ENCODE measurements around the gene TREM1.
"Not testable (repeated sequence)": the region's sequence is repeated elsewhere in the genome, so short reads cannot be mapped to it uniquely, and the experiment has no call there.

Gene TREM1

DNA sequence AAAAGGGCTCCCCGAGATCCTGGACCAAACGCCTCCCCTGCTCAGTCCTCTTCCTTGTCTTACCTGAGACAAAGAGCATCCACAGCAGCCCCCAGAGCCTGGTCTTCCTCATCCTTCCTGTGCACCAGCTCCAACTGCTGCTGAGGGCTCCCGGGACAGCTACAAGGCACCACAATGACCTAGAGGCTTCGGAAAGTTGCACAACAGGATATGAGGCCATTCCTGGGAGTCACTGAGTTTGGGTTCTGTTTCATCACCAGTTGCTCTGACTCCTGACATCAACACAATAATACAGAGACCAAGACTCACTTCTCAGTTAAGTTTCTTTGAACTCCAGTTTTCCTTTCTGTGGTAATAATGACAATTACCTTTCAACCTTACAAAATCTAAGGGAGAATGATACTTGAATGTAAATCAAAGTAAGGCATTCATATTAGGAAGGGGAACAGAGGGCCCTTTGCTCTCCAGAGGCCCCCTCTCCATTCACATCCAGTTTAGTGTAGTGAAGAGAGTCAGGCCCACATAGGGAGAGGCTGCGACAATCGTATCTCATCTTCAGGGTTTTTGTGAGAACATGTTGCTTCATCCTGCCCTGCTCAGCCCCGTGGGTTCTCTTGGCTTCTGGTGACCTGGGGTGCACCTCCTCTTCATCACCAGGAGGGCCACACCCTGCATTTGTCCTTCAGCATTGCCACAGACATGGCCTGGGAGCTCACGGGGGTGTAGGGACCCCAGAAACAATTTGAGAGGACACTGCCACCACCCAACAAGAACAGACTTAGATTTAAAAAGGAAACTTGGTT is at the start of gene TREM1:
Gene TREM1, minus strand, starts transcription at position 139 of the 803 bp plus-strand sequence. Its CDS starts 27 bp downstream, at position 112.
- DNase-seq: no peak

DNA sequence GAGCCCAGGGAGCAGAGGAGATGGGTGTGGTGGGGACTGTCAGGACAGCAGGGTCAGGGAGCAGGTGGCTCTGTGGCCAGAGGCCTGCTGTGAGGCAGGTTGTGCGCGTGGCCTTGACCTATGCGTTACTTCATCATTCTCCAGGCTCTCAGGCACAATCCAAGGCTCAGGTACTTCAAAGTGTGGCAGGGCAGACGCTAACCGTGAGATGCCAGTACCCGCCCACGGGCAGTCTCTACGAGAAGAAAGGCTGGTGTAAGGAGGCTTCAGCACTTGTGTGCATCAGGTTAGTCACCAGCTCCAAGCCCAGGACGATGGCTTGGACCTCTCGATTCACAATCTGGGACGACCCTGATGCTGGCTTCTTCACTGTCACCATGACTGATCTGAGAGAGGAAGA is 49.5 kb upstream of the TREM1 start:
- DNase-seq: peak; percentile 55

DNA sequence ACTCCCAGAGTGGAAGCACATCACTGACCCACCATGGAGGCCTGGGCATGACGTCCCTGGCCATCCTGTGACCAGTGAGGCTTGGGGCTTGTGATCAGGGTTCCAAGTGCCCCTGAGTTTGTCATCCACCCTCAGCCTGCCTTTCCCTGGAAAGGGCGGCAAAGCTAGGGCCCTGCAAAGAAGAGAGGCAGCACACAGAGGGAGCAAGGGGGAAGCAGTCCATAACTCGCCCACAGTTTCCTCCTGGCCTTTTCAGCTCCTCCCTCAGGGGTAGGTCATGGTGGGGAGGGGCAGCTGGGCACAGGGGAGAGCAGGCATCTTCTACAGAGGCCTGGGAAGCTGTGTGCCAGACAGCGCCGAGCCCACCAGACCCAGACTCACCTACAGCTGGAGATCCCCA is 48.8 kb upstream of the TREM1 start, which contains the start of gene NCR2:
Gene NCR2, plus strand, starts transcription at position 313 of the 400 bp plus-strand sequence. CDS start 269 bp downstream, outside the sequence.
- DNase-seq: no peak

DNA sequence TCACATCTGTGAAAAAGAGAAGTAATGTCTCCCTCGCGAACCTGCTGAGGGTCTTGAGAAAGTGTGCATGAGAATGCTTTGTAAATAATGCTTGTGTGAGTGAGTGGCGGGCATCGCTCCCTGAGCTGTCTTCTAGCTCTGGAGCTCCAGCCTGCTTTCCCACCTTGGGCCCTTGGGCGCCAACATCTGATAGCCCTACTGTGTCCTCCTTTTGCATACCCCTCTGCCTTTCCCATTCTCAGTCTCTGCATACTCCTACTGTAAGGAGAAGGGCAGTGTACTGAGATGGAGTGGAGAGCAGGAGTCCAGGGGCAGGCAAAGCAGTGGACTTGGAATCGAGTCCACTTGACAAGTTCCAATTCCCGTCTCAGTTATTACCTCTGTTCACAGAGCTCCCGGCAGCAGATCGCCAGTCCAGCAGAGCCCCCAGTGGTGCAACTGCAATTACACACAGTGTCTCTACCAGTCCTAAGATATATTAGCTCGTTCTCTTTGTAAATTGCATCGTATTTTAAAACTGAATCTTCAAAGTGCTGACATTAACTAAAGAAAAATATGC is 48.1 kb upstream of the TREM1 start:
- peak; percentile 21 for DNase-seq

DNA sequence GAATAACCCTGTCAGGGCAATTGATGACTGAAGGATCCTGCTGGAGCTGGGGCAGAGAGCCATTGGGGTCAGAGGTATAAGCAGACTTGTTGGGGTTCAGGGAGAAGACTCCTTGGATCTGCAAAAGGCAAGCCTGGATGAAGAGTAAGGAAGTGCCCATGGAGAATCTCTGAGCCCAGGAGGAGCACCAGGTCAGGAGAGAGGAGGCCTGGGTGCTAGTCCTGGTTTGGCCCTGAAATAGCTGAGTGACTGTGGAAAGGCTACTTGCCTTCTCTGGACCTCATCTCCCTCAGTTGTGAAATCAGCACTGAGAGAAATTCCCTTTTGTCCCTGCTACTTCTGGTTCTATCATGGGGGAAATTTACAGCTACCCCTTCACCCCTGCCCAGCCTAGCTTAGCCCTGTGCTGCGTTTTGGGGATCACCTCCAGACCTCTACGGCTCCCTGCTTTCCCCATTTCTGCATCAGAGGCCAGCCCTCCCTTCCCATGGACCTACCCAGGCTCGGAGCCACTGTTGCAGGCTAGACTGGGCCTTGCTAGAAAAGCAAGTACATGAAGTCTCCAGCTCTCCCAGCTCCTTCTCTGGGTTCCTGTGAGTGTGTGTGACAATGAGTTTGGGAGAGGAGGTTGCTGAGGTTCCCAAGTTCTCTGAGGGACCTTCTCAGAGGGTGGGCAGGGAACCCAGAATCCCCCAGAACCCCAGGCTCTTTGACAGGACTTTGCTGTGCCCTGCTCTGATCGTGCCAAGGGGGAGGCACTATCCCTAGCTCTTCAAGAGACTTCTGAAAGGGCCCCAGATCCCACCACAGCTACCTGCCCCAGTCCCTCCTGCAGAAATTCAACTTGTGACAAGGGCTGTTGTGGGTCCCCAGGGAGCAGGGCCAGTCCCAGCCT is 46.6 kb upstream of the TREM1 start:
- no peak for DNase-seq

DNA sequence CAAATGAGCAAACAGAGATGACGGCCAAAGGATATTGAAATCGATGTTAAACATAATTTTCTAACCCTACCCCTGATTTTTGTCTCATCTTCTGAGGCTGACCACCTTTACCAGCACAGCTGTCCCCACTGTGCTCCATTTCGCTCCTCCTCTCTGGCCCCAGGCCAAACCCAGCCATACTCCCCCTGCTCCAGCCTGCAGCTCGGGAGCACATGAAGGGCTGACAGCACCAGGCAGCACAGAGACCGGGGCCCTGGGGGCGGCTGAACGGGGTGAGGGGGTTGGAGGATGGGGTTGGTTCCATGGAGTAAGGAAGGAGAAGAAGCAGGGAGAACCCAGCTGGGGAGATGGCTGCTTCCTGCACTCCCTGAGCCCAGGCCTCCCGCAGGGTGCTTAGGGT is 45.8 kb upstream of the TREM1 start:
- no peak for DNase-seq

DNA sequence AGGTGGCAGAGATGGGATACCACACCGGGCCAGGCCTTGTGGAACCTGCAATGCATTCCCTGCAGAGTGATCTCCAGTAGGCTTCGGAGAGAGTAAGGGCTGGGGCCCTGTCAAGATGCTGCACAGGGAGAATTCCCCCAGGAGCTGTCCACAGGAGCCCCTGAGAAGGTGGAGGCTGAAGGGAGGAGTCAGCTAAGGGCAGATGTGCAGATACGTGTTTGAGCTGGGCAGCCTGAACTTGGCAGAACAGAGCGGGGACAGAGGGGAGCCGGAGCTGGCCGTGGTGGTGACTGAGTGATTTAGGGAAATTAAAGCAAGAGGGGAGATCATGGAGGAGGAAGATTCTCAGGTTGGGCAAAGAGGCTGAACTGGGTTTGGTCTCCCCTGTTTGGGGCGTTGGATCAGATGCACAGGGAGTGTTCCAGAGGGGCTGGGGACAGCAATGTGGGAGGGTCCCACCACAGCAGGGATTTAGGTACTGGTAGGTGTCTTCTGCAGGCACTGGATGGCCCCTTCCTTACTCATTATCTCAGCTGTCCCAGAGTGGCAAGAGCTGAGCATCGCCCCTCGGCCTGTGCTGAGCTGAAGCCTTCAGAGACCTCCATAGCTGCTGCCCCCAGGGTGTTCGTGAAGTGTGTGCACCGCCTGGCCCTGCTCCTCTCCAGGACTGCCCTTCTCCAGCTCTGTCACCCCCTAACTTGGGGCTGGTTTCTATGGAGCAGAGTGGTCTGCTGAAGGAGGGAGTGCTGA is 45.1 kb upstream of the TREM1 start:
- no peak for DNase-seq

DNA sequence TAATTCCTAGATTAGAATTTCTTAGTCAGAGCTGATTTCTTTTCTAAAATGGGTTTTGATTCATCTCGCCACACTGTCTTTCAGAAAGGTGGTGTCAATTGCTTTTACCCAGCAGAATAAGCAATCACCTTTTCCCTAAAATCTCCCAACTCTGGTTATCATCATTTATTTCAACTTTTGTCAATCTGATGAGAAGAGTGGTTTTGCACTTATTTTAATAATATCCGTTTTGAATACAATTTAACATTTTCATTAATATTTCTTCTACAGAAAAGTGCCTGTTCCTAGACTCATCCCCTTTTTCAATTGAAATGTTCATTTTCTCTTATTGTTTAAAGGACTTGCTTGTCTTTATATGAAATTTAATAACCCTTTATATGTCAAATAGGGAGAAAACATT is 40.7 kb upstream of the TREM1 start:
- DNase-seq: no peak

DNA sequence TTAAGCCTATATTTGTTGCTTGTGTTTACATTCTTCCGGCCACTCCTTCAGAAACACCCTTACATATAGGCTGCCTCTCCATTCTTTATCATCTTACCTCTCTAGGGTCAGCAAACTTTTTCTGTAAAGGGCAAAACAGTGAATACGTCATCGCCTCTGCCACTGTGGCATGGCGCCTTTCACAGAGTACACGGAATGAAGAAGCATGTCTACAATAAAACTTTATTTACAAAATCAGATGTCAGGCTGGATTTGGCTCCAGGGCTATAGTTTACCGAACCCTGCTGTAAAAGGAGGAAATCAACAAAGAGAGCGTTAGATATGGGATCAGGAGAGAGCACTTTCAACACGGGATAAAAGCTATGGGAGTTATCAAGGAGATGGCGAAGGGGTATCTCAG is 39.6 kb upstream of the TREM1 start:
- no peak for DNase-seq

DNA sequence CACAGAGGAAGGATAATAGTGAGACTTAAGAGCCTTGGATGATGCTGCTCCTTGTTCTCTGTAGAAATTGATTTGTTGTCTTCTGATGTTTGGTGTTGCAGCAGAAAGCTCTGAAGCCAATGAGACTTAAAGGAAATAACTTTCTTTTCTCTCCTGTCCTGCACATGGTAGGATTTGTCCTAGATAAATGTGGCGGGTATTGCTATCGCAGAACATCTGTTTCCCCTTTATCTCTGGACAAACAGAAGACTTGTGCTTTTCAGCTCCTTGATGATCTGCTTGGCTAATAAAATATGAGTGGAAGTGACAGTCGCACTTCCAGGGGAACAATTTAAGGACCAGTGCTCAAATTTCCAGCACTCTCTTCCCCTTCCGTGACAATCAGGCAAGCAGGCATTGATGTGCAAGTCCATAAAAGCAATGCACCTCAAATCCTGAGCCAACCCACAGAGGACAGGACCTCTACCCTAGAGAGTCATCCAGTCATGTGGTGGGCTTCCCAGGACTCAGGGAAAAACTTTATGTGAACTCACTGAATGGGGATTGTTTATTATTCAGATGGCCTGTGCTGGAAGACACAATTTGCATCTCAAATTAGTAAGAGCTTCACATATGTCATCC is 39.1 kb upstream of the TREM1 start:
- no peak for DNase-seq

DNA sequence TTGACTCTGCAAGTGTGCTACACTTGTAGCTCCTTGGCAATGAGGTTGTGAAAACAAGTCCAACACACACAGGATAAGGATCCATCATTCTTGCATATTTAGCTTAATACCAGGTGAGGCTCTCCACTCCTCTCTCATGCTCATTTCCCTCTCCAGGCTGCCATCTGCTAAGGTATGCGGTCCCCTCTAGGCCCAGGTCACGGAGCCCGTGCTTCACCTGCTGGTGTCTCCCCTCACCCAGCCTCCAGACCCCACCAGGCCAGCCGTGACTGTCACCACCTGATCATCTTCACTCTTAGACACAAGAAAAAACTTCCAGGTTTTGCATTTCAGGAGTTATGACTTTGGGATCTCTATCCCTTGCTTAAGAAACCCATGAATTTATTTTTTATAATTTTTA is 34.7 kb upstream of the TREM1 start:
- DNase-seq: no peak

DNA sequence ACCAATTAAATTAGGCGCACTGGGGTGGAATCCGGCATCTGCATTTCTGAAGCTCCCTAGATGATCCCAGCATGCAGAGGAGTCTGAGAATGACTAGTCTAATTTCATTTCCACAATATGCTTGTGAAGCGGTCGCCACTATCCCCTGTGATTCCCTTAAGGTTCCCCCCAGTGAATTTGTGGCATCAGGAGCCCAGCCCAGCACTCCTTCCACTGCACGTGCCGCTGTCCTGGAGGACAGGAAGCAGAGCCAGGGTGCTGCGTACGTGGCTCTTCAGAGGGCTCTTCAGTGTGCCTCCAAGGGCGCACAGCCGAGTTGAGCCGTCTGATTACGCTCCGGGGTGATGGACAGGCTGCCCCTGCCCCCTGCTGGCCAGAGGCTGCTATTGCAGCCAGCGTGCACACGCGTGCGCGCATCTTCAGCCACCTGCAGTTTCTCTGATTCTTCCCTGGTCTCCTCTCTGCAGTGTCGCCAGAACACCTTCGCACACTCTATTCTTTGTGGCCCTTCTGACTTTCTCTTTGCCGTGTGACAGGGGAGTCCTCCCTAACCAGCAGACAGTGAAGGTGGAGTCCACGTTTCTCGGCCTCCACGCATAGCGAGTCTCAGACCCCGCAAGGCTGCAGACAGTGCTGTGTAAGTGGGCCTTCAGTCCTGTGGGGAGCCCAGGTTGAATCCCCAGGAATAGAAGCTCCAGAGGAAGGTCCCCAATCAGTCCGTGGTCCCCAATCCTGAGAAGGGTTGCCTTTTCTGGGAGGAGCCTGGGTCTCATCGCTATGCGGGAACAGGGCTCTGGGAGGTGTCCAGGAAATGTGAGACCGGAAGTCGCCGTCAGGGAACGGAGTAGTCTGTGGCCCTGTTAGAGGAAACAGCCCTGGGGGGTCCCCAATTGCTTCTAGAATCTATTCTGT is 32.4 kb upstream of the TREM1 start:
- DNase-seq: peak; percentile 96

DNA sequence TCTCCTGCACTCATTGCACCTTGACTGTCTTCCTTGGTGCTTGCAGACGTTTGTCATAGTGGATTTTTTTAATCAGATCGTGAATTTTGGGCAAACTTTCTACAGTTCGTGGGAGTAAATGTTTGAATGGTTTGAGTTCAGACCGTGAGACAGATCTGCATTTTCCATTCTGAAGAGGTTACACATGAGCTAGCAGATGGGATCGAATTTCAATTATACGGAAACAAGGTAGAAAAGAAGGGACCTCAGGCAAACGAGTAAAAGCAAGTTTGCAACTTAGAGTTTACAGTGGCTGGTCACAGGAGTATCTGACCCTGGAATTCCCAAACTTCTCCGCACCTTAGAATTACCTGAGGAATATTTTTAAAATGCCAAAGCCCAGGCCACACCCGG is 31.8 kb upstream of the TREM1 start:
- no peak for DNase-seq

DNA sequence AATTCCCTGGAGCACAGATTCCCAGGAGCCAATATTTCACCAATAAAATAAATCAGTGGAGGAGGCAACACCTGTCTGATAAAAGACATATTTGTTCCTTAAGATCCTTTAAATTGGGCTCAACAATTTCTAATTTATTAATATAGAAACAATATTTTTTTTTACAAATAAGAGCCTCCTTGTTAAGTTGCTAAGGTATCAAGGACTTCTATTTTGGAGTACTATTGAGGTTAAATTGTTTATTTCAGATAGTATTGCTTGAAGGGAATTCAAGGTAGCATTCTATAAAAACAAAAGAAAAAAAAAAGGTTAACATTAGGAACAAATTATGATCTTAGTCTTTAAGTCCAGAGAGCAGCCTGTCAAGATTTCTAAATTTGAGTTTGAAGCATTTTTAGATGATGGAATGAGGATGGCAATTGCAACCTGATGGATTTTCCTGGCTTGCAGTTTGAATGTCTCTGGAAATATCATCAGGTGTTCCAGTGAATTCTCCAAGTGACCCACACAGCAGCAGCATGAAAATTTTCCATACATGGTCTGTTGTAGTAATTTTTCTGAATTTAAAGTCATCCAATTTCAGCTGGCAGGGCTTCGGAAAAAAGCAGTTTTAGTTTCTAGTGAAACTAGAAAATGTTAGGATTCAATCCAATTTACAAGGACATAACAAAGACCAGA is 29.6 kb upstream of the TREM1 start:
- DNase-seq: no peak

DNA sequence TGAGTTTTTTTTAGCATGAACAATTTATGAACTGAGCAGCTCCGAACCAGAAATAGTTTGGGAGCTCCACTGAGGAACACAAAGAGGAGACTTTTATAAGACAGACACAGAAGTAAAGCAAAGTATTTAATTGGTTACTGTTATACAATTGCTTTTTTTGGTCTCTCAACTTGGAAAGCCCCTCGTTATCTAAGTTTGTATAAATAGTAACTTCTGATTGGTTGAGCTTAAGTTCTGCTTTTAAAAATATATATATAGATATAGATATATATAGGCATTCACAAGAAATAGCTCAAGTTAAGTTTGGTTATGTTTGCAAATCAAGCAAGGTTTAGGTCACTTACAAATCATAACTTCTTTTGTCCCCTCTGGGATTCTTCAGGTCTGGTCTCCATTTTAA is 28.7 kb upstream of the TREM1 start:
- DNase-seq: no peak

DNA sequence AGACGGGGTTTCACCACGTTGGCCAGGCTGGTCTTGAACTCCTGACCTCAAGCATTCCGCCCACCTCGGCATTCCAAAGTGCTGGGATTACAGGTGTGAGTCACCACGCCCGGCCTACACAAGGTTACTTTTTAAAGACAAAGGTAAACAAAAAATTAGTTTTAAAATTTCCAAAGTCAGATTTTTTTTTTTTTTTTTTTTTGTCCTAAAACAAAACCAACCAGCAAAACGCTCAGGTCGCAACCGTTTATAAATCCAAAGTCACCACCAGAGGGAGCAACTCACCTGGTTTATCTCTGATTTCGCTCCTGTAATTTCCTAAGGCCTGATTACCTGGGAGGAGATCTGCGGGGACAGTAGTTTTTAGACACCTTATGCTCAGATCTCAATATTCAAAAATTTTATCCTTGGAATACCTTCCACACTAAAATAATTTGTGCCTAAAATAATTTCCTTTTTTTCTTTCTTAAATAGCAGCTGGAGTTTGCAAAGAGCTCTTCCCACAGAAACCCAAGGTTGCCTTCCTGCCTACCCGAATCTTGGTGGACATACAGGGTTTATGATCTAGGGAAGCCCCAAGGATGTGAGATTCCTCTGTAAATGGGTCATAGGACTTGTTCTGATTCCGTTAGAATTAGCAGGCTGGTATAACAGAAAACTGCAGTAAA is 19.8 kb upstream of the TREM1 start:
- DNase-seq: peak; percentile 78

DNA sequence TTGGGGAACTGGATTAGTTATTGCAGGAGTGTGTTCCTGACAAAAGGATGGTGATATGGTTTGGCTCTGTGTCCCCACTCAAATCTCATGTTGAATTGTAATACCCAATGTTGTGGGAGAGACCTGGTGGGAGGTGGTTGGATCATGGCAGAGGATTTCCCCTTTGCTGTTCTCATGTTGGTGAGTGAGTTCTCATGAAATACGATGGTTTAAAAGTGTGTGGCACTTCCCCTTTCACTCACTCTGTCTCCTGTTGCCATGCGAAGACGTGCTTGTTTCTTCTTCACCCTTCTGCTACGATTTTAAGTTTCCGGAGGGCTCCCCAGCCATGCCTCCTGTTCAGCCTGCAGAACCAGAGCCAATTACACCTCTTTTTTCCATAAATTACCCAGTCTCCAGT is 16.2 kb upstream of the TREM1 start:
- DNase-seq: no peak

DNA sequence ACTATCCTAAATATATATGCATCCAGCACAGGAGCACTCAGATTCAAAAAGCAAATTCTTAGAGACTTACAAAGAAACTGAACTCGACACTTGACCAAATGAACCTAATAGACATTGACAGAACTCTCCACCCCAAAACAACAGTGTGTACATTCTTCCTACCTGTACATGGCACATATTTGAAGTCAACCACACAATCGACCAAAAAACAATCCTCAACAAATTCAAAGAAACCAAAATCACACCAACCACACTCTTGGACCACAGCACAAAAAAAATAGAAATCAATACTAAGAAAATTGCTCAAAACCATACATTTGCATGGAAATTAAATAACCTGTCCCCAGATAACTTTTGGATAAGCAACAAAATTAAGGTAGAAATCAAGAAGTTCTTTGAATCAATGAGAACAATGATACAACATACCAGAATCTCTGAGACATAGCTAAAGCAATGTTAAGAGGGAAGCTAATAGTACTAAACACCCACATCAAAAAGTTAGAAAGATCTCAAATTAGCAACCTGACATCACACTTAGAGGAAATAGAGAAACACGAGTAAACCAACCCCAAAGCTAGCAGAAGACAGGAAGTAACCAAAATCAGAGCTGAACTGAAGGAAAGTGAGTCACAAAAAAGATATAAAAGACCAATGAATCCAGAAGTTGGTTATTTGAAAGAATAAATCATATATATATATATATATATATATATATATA is 12.5 kb upstream of the TREM1 start:
- no peak for DNase-seq

DNA sequence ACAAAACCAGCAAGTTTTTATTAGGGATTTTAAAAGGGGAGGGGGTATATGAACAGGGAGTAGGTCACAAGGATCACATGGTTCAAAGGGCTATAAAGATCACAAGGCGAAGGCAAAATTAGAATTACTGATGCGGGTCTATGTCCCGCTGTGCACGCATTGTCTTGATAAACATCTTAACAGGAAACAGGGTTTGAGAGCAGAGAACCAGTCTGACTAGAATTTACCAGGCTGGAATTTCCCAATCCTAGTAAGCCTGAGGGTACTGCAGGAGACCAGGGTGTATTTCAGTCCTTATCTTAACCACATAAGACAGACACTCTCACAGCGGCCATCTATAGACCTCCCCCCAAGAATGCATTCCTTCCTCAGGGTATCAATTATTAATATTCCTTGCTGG is 10.8 kb upstream of the TREM1 start:
- not testable (repeated sequence) for DNase-seq
